Keratinocyte (primary cell): ENCODE measurements around the gene SYMPK. TPM values are rescaled to one million over a fixed set of nuclear protein-coding genes. Genes with fewer than 3 reads are reported as not detected.

Experiments used
- DNase-seq: peaks from one replicate; pipeline ENCODE4 v3.0.0-alpha.2; 2011; ENCODE audit warnings: low read depth, missing footprints, low spot score
- FAIRE-seq: peaks from 2 replicates; lab custom pipeline; 2011; peaks lifted over from hg19 to GRCh38; lab: Jason Lieb, UNC
- H2AFZ ChIP-seq: 2 replicates; pipeline ENCODE4 v1.6.0; 2012; ENCODE audit warnings: low read length, control low read depth, inconsistent platforms; ENCODE audit not compliant: control insufficient read depth
- H3K27ac ChIP-seq: 2 replicates; pipeline ENCODE4 v1.5.1; 2011; ENCODE audit warnings: low read length; ENCODE audit not compliant: control insufficient read depth, insufficient read depth
- H3K27me3 ChIP-seq: 3 replicates; pipeline ENCODE4 v1.6.0; 2011; ENCODE audit warnings: low read length; ENCODE audit not compliant: control insufficient read depth, insufficient read depth; ENCODE audit errors: extremely low read depth
- H3K36me3 ChIP-seq, 2 experiments: 2 replicates in 1 of 2; 3 replicates in 1 of 2; pipeline ENCODE4 v1.5.1; 2011; ENCODE audit warnings: low read length in 2 of 2, mild to moderate bottlenecking in 1 of 2; ENCODE audit not compliant: control insufficient read depth in 2 of 2, insufficient read depth in 2 of 2; ENCODE audit errors: extremely low read depth in 1 of 2
- H3K4me1 ChIP-seq: 3 replicates; pipeline ENCODE4 v1.5.1; 2011; ENCODE audit warnings: low read length; ENCODE audit not compliant: control insufficient read depth, insufficient read depth; ENCODE audit errors: extremely low read depth
- H3K4me2 ChIP-seq: 3 replicates; pipeline ENCODE4 v1.6.0; 2011; ENCODE audit warnings: low read depth, low read length; ENCODE audit not compliant: control insufficient read depth, insufficient read depth; ENCODE audit errors: extremely low read depth
- H3K4me3 ChIP-seq, 3 experiments: fragments of 200-600 bp in 1 of 3; sonication (generic) in 1 of 3; 2 replicates in 2 of 3; 3 replicates in 1 of 3; pipeline ENCODE4 v1.5.1; 2011 to 2016; ENCODE audit warnings: low read length in 3 of 3, mild to moderate bottlenecking in 3 of 3, control low read depth in 2 of 3, inconsistent platforms in 1 of 3, low read depth in 1 of 3, mixed read lengths in 1 of 3, mixed run types in 1 of 3, moderate library complexity in 1 of 3; ENCODE audit not compliant: control insufficient read depth in 2 of 3, insufficient read depth in 2 of 3; ENCODE audit errors: extremely low read depth in 1 of 3
- H3K79me2 ChIP-seq: 2 replicates; pipeline ENCODE4 v1.6.0; 2012; ENCODE audit warnings: low read length; ENCODE audit not compliant: control insufficient read depth, insufficient read depth
- H3K9ac ChIP-seq: 3 replicates; pipeline ENCODE4 v1.6.0; 2011; ENCODE audit warnings: low read length; ENCODE audit not compliant: control insufficient read depth, insufficient read depth; ENCODE audit errors: extremely low read depth
- H3K9me1 ChIP-seq: 3 replicates; pipeline ENCODE4 v1.6.0; 2011; ENCODE audit warnings: low read length; ENCODE audit not compliant: control insufficient read depth, insufficient read depth; ENCODE audit errors: extremely low read depth
- H3K9me3 ChIP-seq: 2 replicates; pipeline ENCODE4 v1.5.1; 2012; ENCODE audit warnings: low read depth, low read length; ENCODE audit not compliant: control insufficient read depth
- H4K20me1 ChIP-seq: 3 replicates; pipeline ENCODE4 v1.6.0; 2011; ENCODE audit warnings: low read length; ENCODE audit not compliant: control insufficient read depth, insufficient read depth; ENCODE audit errors: extremely low read depth
- EZH2 ChIP-seq: IDR thresholded peaks from one replicate; pipeline ENCODE4 v1.6.1; 2012; ENCODE audit warnings: inconsistent platforms, mild to moderate bottlenecking, low read length, moderate library complexity
- dilution Hi-C: fragments of 300-500 bp; cut with MboI; formaldehyde crosslinking; loops from one replicate; pipeline ENCODE4 v1.7.0; 2020; ENCODE audit warnings: low sequenced_read_pairs; ENCODE audit not compliant: extremely low pct_ligation_motif_present
- polyA plus RNA-seq, 5 experiments: library from polyadenylated mRNA; depleted of rRNA in 3 of 5; stranded (reverse) in 3 of 5; stranded (forward) in 1 of 5; unstranded in 1 of 5; fragments of >200 nt; gene quantifications; 1 replicate in 1 of 5; 2 replicates in 3 of 5; 3 replicates in 1 of 5; pipeline versions ENCODE4 v1.2.1 to v1.2.3, GENCODE V29; 2011 to 2012; ENCODE audit warnings: missing spikeins in 2 of 5, low read depth in 1 of 5, low replicate concordance in 1 of 5
- TF ChIP-seq, protein P1 (sequence below), 3 experiments: IDR thresholded peaks in 1 of 3; conservative IDR thresholded peaks in 1 of 3; optimal IDR thresholded peaks in 1 of 3; 2 replicates in 2 of 3; 3 replicates in 1 of 3; pipeline versions ENCODE3 to v1.5.1; 2011; ENCODE audit warnings: low read length in 3 of 3, mild to moderate bottlenecking in 3 of 3, moderate library complexity in 2 of 3, control low read depth in 1 of 3, inconsistent platforms in 1 of 3; ENCODE audit not compliant: insufficient read depth in 2 of 3; ENCODE audit errors: extremely low read depth in 1 of 3

Gene SYMPK
- polyA plus RNA-seq, 1 donor (not counting 4 experiments of a cell fraction or from before 2014, with no cell fraction given) = 56.0 TPM

DNA sequence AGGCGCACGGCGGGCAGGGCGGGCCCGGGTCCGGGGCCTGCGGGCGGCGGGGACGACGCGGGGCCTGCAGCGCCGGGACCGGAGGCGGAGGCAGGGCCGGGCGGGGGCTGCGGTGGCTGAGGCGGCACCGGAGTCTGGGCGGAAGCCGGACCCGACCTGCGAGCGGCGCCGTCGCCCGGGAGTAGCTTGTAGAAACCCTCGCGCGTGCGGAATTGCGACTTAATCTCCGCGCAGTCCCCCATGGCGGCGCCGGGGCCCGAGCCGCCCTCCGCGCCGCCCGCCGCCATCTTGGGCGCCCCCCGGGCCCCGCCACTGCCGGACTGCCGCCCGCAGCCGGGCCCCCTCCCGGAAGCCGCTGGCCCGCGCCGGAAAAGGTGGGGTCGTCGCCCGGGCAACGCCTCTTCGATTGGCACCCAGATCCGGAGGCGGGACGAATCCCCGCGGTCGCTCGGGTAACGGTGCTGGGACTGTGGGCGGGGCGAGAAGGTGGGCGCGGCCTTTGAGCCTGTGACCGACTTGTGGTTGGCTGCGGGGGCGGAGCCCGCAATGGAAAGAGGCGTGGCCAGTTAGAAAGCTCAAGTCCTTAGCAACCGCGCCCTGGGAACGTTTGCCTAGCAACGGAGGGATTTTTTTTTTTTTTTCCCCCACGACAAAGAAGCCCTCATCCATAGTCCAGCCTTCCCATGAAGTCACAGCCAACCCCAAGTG lies 70.3 kb downstream of the SYMPK start, which contains the start of gene DMWD:
DMWD (minus strand) TSS at position 376 of the 708 bp plus-strand sequence; CDS start at position 287, 89 bp downstream.
- FAIRE-seq (peak; percentile 78), DNase-seq (peak; percentile 87)
- H3K79me2 ChIP-seq = peaks cover 19% of the 10 kb centered on the region
- H4K20me1 ChIP-seq = no peaks in the 10 kb centered on the region
- peak within 1 kb of the TSS; percentile 76 for H3K9ac ChIP-seq
- H3K4me3 ChIP-seq = peak within 1 kb of the TSS; percentile 83 to 95 (median 90)
- no peaks in the 10 kb centered on the region for H3K9me1 ChIP-seq
- no peak within 1 kb of the TSS for H2AFZ ChIP-seq
- no peaks in the 10 kb centered on the region for H3K27me3 ChIP-seq
- H3K9me3 ChIP-seq = no peaks in the 10 kb centered on the region
- H3K36me3 ChIP-seq = peaks cover 2 to 17% of the 10 kb centered on the region in 2 experiments
- dilution Hi-C loops = no loop called here
- H3K27ac ChIP-seq = peak within 1 kb of the TSS; percentile 46
- peaks cover 9% of the 10 kb centered on the region for H3K4me1 ChIP-seq
- peak within 1 kb of the TSS; percentile 88 for H3K4me2 ChIP-seq
- TF ChIP-seq, protein P1, sequence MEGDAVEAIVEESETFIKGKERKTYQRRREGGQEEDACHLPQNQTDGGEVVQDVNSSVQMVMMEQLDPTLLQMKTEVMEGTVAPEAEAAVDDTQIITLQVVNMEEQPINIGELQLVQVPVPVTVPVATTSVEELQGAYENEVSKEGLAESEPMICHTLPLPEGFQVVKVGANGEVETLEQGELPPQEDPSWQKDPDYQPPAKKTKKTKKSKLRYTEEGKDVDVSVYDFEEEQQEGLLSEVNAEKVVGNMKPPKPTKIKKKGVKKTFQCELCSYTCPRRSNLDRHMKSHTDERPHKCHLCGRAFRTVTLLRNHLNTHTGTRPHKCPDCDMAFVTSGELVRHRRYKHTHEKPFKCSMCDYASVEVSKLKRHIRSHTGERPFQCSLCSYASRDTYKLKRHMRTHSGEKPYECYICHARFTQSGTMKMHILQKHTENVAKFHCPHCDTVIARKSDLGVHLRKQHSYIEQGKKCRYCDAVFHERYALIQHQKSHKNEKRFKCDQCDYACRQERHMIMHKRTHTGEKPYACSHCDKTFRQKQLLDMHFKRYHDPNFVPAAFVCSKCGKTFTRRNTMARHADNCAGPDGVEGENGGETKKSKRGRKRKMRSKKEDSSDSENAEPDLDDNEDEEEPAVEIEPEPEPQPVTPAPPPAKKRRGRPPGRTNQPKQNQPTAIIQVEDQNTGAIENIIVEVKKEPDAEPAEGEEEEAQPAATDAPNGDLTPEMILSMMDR (optimal IDR thresholded peaks at IDR 0.05 in 1 of 3, IDR thresholded peaks at IDR 0.05 in 1 of 3, conservative IDR thresholded peaks at IDR 0.05 in 1 of 3; ENCODE audit: extremely low read depth in 1 of 3, insufficient read depth in 2 of 3, low read length in 3 of 3) = peak in 1 of 3 experiments; percentile 12
- no peak for TF ChIP-seq EZH2

DNA sequence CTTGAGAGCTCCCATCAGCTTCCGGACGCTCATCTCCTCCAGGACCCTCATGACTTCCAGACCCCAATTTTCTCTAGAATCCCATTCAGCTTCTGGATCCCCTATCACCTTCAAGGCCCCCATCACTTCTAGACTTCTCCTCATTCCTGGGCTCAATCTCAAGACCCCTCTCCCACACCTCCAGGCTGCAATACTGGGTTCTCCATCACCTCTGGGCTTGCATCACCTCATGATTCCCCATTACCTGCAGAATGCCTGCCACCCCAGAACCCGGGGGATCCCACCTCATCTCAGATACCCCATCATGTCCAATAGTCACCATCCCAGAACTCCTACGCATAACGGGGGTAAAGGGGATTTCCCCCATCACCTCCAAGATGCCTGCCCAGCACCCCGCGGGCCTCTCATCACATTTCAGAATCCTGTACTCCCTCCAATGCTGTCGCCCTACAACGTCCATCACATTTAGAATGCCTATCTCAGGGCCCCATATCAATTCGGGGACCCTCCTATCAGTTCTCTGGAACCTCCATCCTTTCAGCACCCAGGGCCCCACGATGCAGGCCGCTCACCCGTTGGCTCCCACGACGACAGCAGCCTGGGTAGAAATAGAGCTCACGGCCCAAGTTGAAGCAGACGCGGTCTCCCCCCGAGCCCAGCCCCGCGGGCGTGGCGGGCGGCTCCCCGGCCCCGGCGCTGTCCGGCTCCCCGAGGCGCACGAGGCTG lies 71.0 kb downstream of the SYMPK start:
- Histone ChIP-seq H3K4me2 (peak overlapping the region; percentile 88), H4K20me1 (no peaks in the 10 kb centered on the region), H3K4me1 (peaks cover 9% of the 10 kb centered on the region), H3K9me1 (no peaks in the 10 kb centered on the region), H2AFZ (no peak overlapping the region), H3K79me2 (peaks cover 19% of the 10 kb centered on the region), H3K9me3 (no peaks in the 10 kb centered on the region), H3K4me3 (peak overlapping the region; percentile 83 to 95 (median 90)), H3K27me3 (no peaks in the 10 kb centered on the region), H3K27ac (peak overlapping the region; percentile 46), H3K9ac (peak overlapping the region; percentile 76), H3K36me3 (peaks cover 3 to 23% of the 10 kb centered on the region in 2 experiments)
- no peak for FAIRE-seq
- TF ChIP-seq EZH2 = no peak
- TF ChIP-seq, protein P1 (optimal IDR thresholded peaks at IDR 0.05 in 1 of 3, IDR thresholded peaks at IDR 0.05 in 1 of 3, conservative IDR thresholded peaks at IDR 0.05 in 1 of 3; ENCODE audit: extremely low read depth in 1 of 3, insufficient read depth in 2 of 3, low read length in 3 of 3) = no peak
- dilution Hi-C loops = no loop called here
- DNase-seq = no peak
